ENCODE measurements around the gene CHST7. TPM values are rescaled to one million over a fixed set of nuclear protein-coding genes. Genes with fewer than 3 reads are reported as not detected.
"Not testable (repeated sequence)": the region's sequence is repeated elsewhere in the genome, so short reads cannot be mapped to it uniquely, and the experiment has no call there.

The CHST7 gene, protein sequence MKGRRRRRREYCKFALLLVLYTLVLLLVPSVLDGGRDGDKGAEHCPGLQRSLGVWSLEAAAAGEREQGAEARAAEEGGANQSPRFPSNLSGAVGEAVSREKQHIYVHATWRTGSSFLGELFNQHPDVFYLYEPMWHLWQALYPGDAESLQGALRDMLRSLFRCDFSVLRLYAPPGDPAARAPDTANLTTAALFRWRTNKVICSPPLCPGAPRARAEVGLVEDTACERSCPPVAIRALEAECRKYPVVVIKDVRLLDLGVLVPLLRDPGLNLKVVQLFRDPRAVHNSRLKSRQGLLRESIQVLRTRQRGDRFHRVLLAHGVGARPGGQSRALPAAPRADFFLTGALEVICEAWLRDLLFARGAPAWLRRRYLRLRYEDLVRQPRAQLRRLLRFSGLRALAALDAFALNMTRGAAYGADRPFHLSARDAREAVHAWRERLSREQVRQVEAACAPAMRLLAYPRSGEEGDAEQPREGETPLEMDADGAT
- total RNA-seq: 10 to 100 TPM in 1 of 2 donors, 1 to 10 TPM in 1; 5.8 to 13.2 TPM
- polyA plus RNA-seq: 1 to 10 TPM; 2.9 to 5.7 TPM

DNA sequence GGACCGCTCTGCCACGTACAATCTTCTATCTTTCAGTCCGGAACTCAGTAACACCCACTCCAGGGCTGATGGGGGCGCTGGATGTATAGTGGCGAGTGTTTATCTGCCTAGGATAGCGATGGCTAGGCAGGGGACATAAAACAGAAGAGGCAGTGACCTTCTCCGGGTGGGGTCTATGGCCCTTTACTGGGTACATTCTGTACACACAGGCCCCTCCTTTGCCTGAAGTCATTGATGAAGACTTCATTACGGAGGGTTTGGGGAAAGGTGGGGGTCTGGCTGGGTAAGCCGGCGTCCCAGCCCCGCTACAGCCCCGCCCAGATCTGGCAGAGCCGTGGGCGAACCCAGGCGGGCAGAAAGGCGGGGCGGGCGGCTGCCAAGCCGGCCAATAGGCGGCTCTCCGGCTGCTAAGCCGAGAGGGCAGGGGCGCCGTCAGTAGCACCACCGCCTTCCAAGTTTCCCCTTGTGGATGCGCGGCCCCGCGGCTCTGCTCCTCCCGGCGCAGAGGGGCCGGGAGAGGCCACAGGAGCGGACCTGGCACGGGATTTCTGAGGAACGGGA lies at the start of gene CHST7:
CHST7 (plus strand) TSS at position 435 of the 561 bp plus-strand sequence. CDS start 167 bp downstream, outside the sequence.
- peak within 1 kb of the TSS in 1 of 2 donors; percentile 31 for H3K9ac ChIP-seq (ENCODE audit: low read depth in 1 of 2, low read length in 2 of 2)
- TF ChIP-seq HNF4A (conservative IDR thresholded peaks at IDR 0.05): no peak
- TF ChIP-seq, protein P1, sequence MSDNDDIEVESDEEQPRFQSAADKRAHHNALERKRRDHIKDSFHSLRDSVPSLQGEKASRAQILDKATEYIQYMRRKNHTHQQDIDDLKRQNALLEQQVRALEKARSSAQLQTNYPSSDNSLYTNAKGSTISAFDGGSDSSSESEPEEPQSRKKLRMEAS (IDR thresholded peaks at IDR 0.05): no peak
- no peak for TF ChIP-seq FOXA2 (IDR thresholded peaks at IDR 0.05)
- no peak for TF ChIP-seq JUND (IDR thresholded peaks at IDR 0.05)
- peak; percentile 33 for TF ChIP-seq YY1 (IDR thresholded peaks at IDR 0.05)
- TF ChIP-seq, protein P2, sequence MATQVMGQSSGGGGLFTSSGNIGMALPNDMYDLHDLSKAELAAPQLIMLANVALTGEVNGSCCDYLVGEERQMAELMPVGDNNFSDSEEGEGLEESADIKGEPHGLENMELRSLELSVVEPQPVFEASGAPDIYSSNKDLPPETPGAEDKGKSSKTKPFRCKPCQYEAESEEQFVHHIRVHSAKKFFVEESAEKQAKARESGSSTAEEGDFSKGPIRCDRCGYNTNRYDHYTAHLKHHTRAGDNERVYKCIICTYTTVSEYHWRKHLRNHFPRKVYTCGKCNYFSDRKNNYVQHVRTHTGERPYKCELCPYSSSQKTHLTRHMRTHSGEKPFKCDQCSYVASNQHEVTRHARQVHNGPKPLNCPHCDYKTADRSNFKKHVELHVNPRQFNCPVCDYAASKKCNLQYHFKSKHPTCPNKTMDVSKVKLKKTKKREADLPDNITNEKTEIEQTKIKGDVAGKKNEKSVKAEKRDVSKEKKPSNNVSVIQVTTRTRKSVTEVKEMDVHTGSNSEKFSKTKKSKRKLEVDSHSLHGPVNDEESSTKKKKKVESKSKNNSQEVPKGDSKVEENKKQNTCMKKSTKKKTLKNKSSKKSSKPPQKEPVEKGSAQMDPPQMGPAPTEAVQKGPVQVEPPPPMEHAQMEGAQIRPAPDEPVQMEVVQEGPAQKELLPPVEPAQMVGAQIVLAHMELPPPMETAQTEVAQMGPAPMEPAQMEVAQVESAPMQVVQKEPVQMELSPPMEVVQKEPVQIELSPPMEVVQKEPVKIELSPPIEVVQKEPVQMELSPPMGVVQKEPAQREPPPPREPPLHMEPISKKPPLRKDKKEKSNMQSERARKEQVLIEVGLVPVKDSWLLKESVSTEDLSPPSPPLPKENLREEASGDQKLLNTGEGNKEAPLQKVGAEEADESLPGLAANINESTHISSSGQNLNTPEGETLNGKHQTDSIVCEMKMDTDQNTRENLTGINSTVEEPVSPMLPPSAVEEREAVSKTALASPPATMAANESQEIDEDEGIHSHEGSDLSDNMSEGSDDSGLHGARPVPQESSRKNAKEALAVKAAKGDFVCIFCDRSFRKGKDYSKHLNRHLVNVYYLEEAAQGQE (IDR thresholded peaks at IDR 0.05): no peak
- TF ChIP-seq RAD21 (IDR thresholded peaks at IDR 0.05): peak; percentile 55 to 58
- no peak for TF ChIP-seq EGR1 (IDR thresholded peaks at IDR 0.05; ENCODE audit: low read depth in 2 of 2)
- no peak for TF ChIP-seq TAF1 (conservative IDR thresholded peaks at IDR 0.05)
- TF ChIP-seq NR2F2 (IDR thresholded peaks at IDR 0.05): peak; percentile 49
- TF ChIP-seq RXRA (IDR thresholded peaks at IDR 0.05): no peak
- TF ChIP-seq, protein P3, sequence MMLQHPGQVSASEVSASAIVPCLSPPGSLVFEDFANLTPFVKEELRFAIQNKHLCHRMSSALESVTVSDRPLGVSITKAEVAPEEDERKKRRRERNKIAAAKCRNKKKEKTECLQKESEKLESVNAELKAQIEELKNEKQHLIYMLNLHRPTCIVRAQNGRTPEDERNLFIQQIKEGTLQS (IDR thresholded peaks at IDR 0.05): no peak
- TF ChIP-seq, protein P4, sequence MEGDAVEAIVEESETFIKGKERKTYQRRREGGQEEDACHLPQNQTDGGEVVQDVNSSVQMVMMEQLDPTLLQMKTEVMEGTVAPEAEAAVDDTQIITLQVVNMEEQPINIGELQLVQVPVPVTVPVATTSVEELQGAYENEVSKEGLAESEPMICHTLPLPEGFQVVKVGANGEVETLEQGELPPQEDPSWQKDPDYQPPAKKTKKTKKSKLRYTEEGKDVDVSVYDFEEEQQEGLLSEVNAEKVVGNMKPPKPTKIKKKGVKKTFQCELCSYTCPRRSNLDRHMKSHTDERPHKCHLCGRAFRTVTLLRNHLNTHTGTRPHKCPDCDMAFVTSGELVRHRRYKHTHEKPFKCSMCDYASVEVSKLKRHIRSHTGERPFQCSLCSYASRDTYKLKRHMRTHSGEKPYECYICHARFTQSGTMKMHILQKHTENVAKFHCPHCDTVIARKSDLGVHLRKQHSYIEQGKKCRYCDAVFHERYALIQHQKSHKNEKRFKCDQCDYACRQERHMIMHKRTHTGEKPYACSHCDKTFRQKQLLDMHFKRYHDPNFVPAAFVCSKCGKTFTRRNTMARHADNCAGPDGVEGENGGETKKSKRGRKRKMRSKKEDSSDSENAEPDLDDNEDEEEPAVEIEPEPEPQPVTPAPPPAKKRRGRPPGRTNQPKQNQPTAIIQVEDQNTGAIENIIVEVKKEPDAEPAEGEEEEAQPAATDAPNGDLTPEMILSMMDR (IDR thresholded peaks at IDR 0.05; ENCODE audit: low read depth, low read length, missing input control): peak; percentile 13
- peak within 1 kb of the TSS; percentile 50 to 68 (median 58) for H3K4me3 ChIP-seq (ENCODE audit: low read depth in 1 of 3, low read length in 3 of 3)
- no peaks in the 10 kb centered on the region for H3K36me3 ChIP-seq (ENCODE audit: control insufficient read depth in 4 of 4, insufficient read depth in 3 of 4, low read depth in 1 of 4, low read length in 3 of 4)
- peak within 1 kb of the TSS; percentile 49 to 66 for H3K27ac ChIP-seq (ENCODE audit: low read depth in 1 of 2, low read length in 2 of 2)
- H3K9me3 ChIP-seq (ENCODE audit: control insufficient read depth in 4 of 4, low read length in 3 of 4): no peaks in the 10 kb centered on the region
- no peaks in the 10 kb centered on the region for H3K27me3 ChIP-seq (ENCODE audit: control insufficient read depth in 4 of 4, insufficient read depth in 4 of 4, low read length in 3 of 4)
- H3K4me1 ChIP-seq (ENCODE audit: control insufficient read depth in 4 of 4, insufficient read depth in 4 of 4, low read length in 3 of 4): peaks cover 2 to 35% (median 17%) of the 10 kb centered on the region in 4 donors
- WGBS: 5% methylated on average over 35 of the region's 35 CpGs
- peak; percentile 36 for DNase-seq (ENCODE audit: low spot score)

DNA sequence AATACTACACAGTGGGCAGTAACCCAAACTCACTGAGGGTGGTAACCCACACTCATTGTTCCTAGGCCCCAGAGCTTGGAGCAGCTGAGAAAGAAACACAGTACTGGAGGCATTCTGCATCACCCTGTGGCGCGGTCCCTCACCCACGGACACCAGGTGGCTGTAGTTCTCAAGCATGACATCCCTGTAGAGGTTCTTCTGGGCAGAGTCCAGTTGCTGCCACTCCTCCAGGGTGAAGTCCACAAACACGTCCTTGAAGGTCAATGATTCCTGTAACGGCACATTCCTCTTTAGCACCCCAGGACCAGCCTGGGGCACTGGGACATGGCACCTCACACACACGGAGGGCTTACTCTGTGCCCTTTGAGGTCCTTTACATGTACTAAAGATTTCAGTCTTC lies 44.9 kb upstream of the CHST7 start:
- DNase-seq (ENCODE audit: low spot score): not testable (repeated sequence)

DNA sequence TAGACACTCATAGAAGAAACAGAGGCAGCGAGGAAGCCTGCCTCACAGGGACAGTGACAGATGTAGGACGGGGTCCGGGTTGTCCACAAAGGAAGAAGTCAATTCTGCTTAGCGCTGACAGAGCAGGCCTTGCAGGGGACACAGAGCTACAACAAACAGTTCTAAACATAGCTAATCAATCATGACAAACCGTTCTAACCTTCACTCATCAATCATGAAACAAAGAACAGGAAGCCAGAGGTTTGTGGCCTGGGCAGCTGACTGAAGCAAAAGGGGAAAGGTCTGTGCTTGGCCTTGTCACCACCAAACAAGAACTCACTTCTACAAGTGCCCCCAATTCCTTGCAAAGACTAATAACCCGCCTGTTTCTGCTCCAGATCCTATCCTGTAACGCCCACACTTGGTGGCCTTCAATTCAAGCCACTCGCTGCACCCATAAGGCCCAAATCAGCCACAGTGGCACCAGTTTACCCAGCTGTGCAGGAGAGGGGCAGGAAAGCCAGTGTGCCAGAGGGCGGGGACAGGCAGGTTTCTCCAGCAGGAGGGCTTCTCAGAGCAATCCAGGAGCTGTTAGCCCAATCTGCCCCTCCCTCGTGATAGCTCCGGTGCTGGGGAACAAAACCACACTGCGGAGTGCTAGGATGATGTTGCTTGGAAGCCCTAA lies 43.7 kb upstream of the CHST7 start:
- DNase-seq (ENCODE audit: low spot score); H3K4me1 ChIP-seq (ENCODE audit: control insufficient read depth in 4 of 4, insufficient read depth in 4 of 4, low read length in 3 of 4); H3K9me3 ChIP-seq (ENCODE audit: control insufficient read depth in 4 of 4, low read length in 3 of 4); H3K36me3 ChIP-seq (ENCODE audit: control insufficient read depth in 4 of 4, insufficient read depth in 3 of 4, low read depth in 1 of 4, low read length in 3 of 4); H3K9ac ChIP-seq (ENCODE audit: low read depth in 1 of 2, low read length in 2 of 2); H3K4me3 ChIP-seq (ENCODE audit: low read depth in 1 of 3, low read length in 3 of 3); H3K27ac ChIP-seq (ENCODE audit: low read depth in 1 of 2, low read length in 2 of 2); H3K27me3 ChIP-seq (ENCODE audit: control insufficient read depth in 4 of 4, insufficient read depth in 4 of 4, low read length in 3 of 4): not testable (repeated sequence)
- 81% methylated on average over 12 of the region's 12 CpGs for WGBS

More for the DNA sequence above, 44.9 kb upstream of the CHST7 start:
- H3K36me3 ChIP-seq (ENCODE audit: control insufficient read depth in 4 of 4, insufficient read depth in 3 of 4, low read depth in 1 of 4, low read length in 3 of 4); H3K4me1 ChIP-seq (ENCODE audit: control insufficient read depth in 4 of 4, insufficient read depth in 4 of 4, low read length in 3 of 4); H3K4me3 ChIP-seq (ENCODE audit: low read depth in 1 of 3, low read length in 3 of 3); H3K27ac ChIP-seq (ENCODE audit: low read depth in 1 of 2, low read length in 2 of 2); H3K9me3 ChIP-seq (ENCODE audit: control insufficient read depth in 4 of 4, low read length in 3 of 4); H3K9ac ChIP-seq (ENCODE audit: low read depth in 1 of 2, low read length in 2 of 2); H3K27me3 ChIP-seq (ENCODE audit: control insufficient read depth in 4 of 4, insufficient read depth in 4 of 4, low read length in 3 of 4): not testable (repeated sequence)
- WGBS: 71% methylated on average over 6 of the region's 6 CpGs

Measured in liver (tissue), 9 donors.